ENCODE data around the gene SCNN1G.
"Not testable (repeated sequence)": the region's sequence is repeated elsewhere in the genome, so short reads cannot be mapped to it uniquely, and the experiment has no call there.

The SCNN1G gene

DNA sequence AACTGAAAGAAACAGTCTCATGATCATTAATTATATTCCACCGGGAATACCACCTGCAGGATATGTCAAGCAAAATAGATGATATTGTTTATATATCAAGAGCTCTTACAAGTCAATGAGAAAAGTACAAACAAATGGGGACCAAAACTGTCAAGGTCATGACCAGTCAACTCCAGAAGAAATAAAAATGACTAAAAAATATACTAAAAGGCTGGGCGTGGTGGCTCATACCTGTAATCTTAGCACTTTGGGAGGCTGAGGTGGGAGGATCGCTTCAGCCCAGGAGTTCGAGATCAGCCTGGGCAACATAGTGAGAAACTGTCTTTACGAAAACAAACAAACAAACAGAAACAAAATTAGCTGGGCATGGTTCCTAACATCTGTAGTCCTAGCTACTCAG lies 69.8 kb downstream of the SCNN1G start:
- DNase-seq (ENCODE audit: low read depth, low spot score): no peak

GRCh38 chr16:23253650-23254049 lies 71.1 kb downstream of the SCNN1G start:
- DNase-seq (ENCODE audit: low read depth, low spot score): not testable (repeated sequence)

DNA sequence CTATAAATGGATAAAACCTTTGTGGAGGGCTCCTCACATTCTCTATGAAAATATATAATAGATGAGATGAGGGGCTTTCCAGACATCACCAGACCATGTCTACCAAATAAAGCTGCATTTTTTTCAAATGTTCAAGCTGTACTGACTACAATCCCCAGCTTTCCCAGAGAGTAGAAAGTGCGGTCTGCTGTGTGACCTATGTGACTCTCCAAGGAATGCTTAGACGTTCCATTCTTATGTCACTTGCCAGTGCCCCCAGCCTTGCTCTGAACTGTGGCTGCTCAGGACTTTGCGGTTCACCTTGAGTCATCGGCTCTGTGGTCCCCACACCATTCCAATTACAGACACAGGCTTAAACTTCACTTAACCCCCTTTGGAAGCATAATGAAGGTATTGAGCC lies 71.8 kb downstream of the SCNN1G start:
- no peak for DNase-seq (ENCODE audit: low read depth, low spot score)

- DNase-seq (ENCODE audit: low read depth, low spot score): no peak
These were observed 72.5 kb downstream of the SCNN1G start for GRCh38 chr16:23255000-23255399.

DNA sequence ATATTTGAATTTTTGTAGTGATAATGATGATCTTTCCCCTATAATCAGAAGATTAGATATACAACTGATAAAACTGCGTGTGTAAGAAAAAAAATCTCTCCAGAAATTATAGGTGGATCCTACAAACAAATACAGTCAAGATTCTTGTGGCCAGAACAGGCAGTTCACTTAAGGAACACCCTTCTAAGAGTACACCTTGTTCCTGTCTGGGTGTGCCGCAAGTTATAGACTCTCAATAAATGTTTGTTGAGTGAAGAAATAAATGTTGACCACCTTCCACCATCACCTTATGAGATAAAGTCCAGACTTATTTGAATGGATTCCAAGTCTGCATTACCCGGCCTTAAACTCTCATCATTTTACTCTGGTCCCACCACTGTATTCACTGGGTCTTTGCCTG lies 73.9 kb downstream of the SCNN1G start:
- DNase-seq (ENCODE audit: low read depth, low spot score): no peak

- no peak for DNase-seq (ENCODE audit: low read depth, low spot score)
These were observed 75.1 kb downstream of the SCNN1G start for GRCh38 chr16:23257682-23258081.

- DNase-seq (ENCODE audit: low read depth, low spot score): no peak
These were observed 76.3 kb downstream of the SCNN1G start for GRCh38 chr16:23258919-23259237.

Data from activated CD4-positive, CD25-positive, alpha-beta regulatory T cell treated with anti-CD3 and anti-CD28 coated beads, Interleukin-2, amount 50 U/mL, for 16 hours (primary cell).